B cell (primary cell): ENCODE data around the gene UNC93B1. TPM values are rescaled to one million over a fixed set of nuclear protein-coding genes. Genes with fewer than 3 reads are reported as not detected.
"Not testable (repeated sequence)": the region's sequence is repeated elsewhere in the genome, so short reads cannot be mapped to it uniquely, and the experiment has no call there.

Experiments
- ATAC-seq: fragments of 200-7000 bp; cut with Tn5 transposase; one replicate; pipeline ENCODE4 v1.10.0; 2021; ENCODE audit warnings: low read depth, mild to moderate bottlenecking, moderate number of reproducible peaks, moderate library complexity
- CTCF ChIA-PET: fragments of 350-600 bp; sonication (Branson Sonifier 250); formaldehyde crosslinking; loops from one replicate; lab custom pipeline; 2021; ENCODE audit warnings: antibody characterized with exemption, inconsistent platforms; lab: Charles Lee
- POLR2A ChIA-PET: fragments of 350-600 bp; sonication (Branson Sonifier 250); formaldehyde crosslinking; loops from one replicate; lab custom pipeline; 2021; ENCODE audit warnings: antibody characterized with exemption; lab: Charles Lee
- DNase-seq: peaks from one replicate; pipeline ENCODE4 v3.0.0; 2013
- H2AFZ ChIP-seq: 2 replicates; pipeline ENCODE4 v1.6.1; 2012; ENCODE audit warnings: mild to moderate bottlenecking, low read depth, low read length; ENCODE audit not compliant: insufficient read depth, poor library complexity, severe bottlenecking
- H3K27ac ChIP-seq, 2 donors: 1 replicate in 1 of 2; 2 replicates in 1 of 2; pipeline ENCODE4 v1.5.1; 2012 to 2013; ENCODE audit warnings: low read length in 2 of 2, mild to moderate bottlenecking in 2 of 2, moderate library complexity in 1 of 2
- H3K27me3 ChIP-seq, 4 experiments: fragments of 200-600 bp in 1 of 4; sonication (generic) in 1 of 4; replicated peaks in 1 of 4; 1 replicate in 2 of 4; 2 replicates in 2 of 4; pipeline versions ENCODE4 v1.6.1 to v1.7.0; 2013 to 2016; ENCODE audit warnings: low read length in 3 of 4, mild to moderate bottlenecking in 2 of 4, mixed read lengths in 1 of 4, moderate library complexity in 1 of 4; ENCODE audit not compliant: insufficient read depth in 4 of 4, control insufficient read depth in 3 of 4; ENCODE audit errors: control extremely low read depth in 1 of 4
- H3K36me3 ChIP-seq, 2 experiments: replicated peaks in 1 of 2; 1 replicate in 1 of 2; 2 replicates in 1 of 2; pipeline versions ENCODE4 v1.6.1 to v1.7.1; 2013; ENCODE audit warnings: low read length in 1 of 2; ENCODE audit not compliant: insufficient read depth in 2 of 2, control insufficient read depth in 1 of 2; ENCODE audit errors: control extremely low read depth in 1 of 2, extremely low read depth in 1 of 2
- H3K4me1 ChIP-seq, 2 donors: fragments of 200-600 bp in 1 of 2; sonication (generic) in 1 of 2; 1 replicate in 1 of 2; 2 replicates in 1 of 2; pipeline versions ENCODE4 v1.5.1 to v1.6.1; 2013 to 2017; ENCODE audit warnings: low read length in 2 of 2; ENCODE audit not compliant: control insufficient read depth in 2 of 2, insufficient read depth in 2 of 2
- H3K4me2 ChIP-seq: replicated peaks from 2 replicates; pipeline ENCODE3; 2012; ENCODE audit warnings: mild to moderate bottlenecking, low read depth, low read length; ENCODE audit not compliant: poor library complexity, severe bottlenecking
- H3K4me3 ChIP-seq, 5 experiments: fragments of 200-600 bp in 1 of 5; sonication (generic) in 1 of 5; 1 replicate in 3 of 5; 2 replicates in 2 of 5; pipeline versions ENCODE4 v1.5.1 to v1.7.0; 2011 to 2016; ENCODE audit warnings: low read length in 4 of 5, mild to moderate bottlenecking in 4 of 5, low read depth in 2 of 5, control low read depth in 1 of 5, moderate library complexity in 1 of 5; ENCODE audit not compliant: insufficient read depth in 1 of 5; ENCODE audit errors: control extremely low read depth in 1 of 5, extremely low read depth in 1 of 5
- H3K79me2 ChIP-seq: fragments of 200-600 bp; sonication (generic); one replicate; pipeline ENCODE4 v1.6.0; 2016; ENCODE audit warnings: low read length; ENCODE audit not compliant: control insufficient read depth, insufficient read depth
- H3K9ac ChIP-seq: fragments of 200-600 bp; sonication (generic); 2 replicates; pipeline ENCODE4 v1.6.1; 2017; ENCODE audit warnings: mild to moderate bottlenecking, low read length, moderate library complexity
- H3K9me3 ChIP-seq, 3 donors: one replicate each; pipeline versions ENCODE4 v1.6.1 to v1.7.1; 2013; ENCODE audit warnings: low read length in 2 of 3; ENCODE audit not compliant: control insufficient read depth in 2 of 3, insufficient read depth in 1 of 3; ENCODE audit errors: control extremely low read depth in 1 of 3
- H4K20me1 ChIP-seq: 2 replicates; pipeline ENCODE4 v1.6.0; 2012; ENCODE audit warnings: mild to moderate bottlenecking, low read length; ENCODE audit not compliant: insufficient read depth, control insufficient read depth, poor library complexity, severe bottlenecking
- H3K27ac Mint-ChIP-seq: one replicate; pipeline ENCODE4 v1.8.0; 2021; ENCODE audit warnings: mixed read lengths
- H3K27me3 Mint-ChIP-seq: one replicate; pipeline ENCODE4 v1.8.0; 2021; ENCODE audit warnings: mixed read lengths
- H3K4me1 Mint-ChIP-seq: one replicate; pipeline ENCODE4 v1.8.0; 2021; ENCODE audit warnings: mixed read lengths
- H3K4me3 Mint-ChIP-seq: one replicate; pipeline ENCODE4 v1.8.0; 2021; ENCODE audit warnings: mixed read lengths
- H3K9me3 Mint-ChIP-seq: one replicate; pipeline ENCODE4 v1.8.0; 2022; ENCODE audit warnings: mixed read lengths; ENCODE audit not compliant: insufficient read depth
- WGBS: methylation state at CpG from one replicate; pipeline ENCODE4 v1.1.5; 2013; ENCODE audit warnings: missing lambda C conversion rate; ENCODE audit not compliant: insufficient coverage; 5-methylcytosine and 5-hydroxymethylcytosine counted together
- intact Hi-C: fragments of 100-400 bp; cut with micrococcal nuclease; formaldehyde crosslinking; loops from one replicate; pipeline ENCODE4 v1.10.0; 2022
- polyA plus RNA-seq: library from polyadenylated mRNA; depleted of rRNA; stranded (reverse); fragments of >200 nt; gene quantifications from 2 replicates; pipeline ENCODE4 v1.2.3, GENCODE V29; 2012
- total RNA-seq, 2 donors: library from RNA; stranded (reverse); fragments of 120-200 nt in 1 of 2; gene quantifications; 1 replicate in 1 of 2; 2 replicates in 1 of 2; pipeline versions ENCODE4 v1.2.3 to v1.2.4, GENCODE V29; 2013 to 2022

Gene UNC93B1
- total and polyA plus RNA-seq, 2 donors (not counting 1 experiment from before 2014, with no cell fraction given) = 114 to 308 TPM

- H3K27me3 ChIP-seq, H3K27me3 Mint-ChIP-seq, H3K9me3 ChIP-seq, H3K4me1 ChIP-seq, H3K27ac ChIP-seq, H3K9me3 Mint-ChIP-seq, H3K9ac ChIP-seq, H3K4me1 Mint-ChIP-seq, DNase-seq, H3K4me3 ChIP-seq, H3K4me3 Mint-ChIP-seq, H3K4me2 ChIP-seq, POLR2A ChIA-PET, H4K20me1 ChIP-seq, H3K36me3 ChIP-seq, intact Hi-C loops, H3K27ac Mint-ChIP-seq, H2AFZ ChIP-seq, ATAC-seq, H3K79me2 ChIP-seq, CTCF ChIA-PET: not testable (repeated sequence)
- WGBS = 74% methylated on average over 10 of the region's 17 CpGs
These were observed 25.0 kb downstream of the UNC93B1 start for GRCh38 chr11:67978766-67979418.

DNA sequence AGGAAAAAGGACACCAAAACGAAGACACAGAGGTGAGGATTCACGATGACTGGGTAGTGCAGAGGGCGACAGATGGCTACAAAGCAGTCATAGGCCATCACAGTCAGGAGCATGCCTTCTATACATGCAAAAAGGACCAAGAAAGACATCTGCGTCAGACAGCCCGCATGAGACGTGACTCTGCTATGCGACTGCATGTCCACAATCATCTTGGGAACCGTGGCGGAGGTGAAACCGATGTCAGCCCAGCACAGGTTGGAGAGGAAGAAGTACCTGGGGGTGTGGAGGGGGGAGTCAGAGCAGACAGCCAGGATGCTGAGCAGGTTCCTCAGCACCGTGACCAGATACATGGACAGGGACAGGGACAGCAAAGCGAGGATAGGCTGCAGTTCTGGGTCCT, 29.2 kb downstream of the UNC93B1 start:
- H3K4me2 ChIP-seq, H3K4me1 ChIP-seq, H3K79me2 ChIP-seq, H4K20me1 ChIP-seq, intact Hi-C loops, H3K36me3 ChIP-seq, CTCF ChIA-PET, H3K27ac Mint-ChIP-seq, DNase-seq, H3K4me1 Mint-ChIP-seq, H3K27me3 ChIP-seq, H3K9me3 ChIP-seq, H3K9ac ChIP-seq, H3K27ac ChIP-seq, H3K9me3 Mint-ChIP-seq, POLR2A ChIA-PET, H2AFZ ChIP-seq, ATAC-seq, H3K4me3 Mint-ChIP-seq, H3K4me3 ChIP-seq: not testable (repeated sequence)
- 85% methylated on average over 10 of the region's 12 CpGs for WGBS
- peaks cover 21% of the 10 kb centered on the region for H3K27me3 Mint-ChIP-seq

GRCh38 chr11:67965830-67966348, 38.0 kb downstream of the UNC93B1 start:
- H4K20me1 ChIP-seq, DNase-seq, H3K4me1 ChIP-seq, H3K27ac Mint-ChIP-seq, H2AFZ ChIP-seq, H3K27ac ChIP-seq, H3K9ac ChIP-seq, H3K27me3 ChIP-seq, ATAC-seq, intact Hi-C loops, H3K4me1 Mint-ChIP-seq, H3K36me3 ChIP-seq, H3K9me3 Mint-ChIP-seq, CTCF ChIA-PET, H3K79me2 ChIP-seq, H3K9me3 ChIP-seq, POLR2A ChIA-PET, H3K4me3 Mint-ChIP-seq, H3K4me2 ChIP-seq, H3K4me3 ChIP-seq: not testable (repeated sequence)
- peaks cover 18% of the 10 kb centered on the region for H3K27me3 Mint-ChIP-seq
- WGBS = 96% methylated on average over 15 of the region's 19 CpGs

GRCh38 chr11:67964746-67965145, 39.2 kb downstream of the UNC93B1 start:
- H3K4me2 ChIP-seq, H3K9me3 Mint-ChIP-seq, CTCF ChIA-PET, H3K27me3 ChIP-seq, H3K36me3 ChIP-seq, H2AFZ ChIP-seq, H3K4me1 ChIP-seq, H3K4me3 Mint-ChIP-seq, H3K4me1 Mint-ChIP-seq, H3K9ac ChIP-seq, H3K79me2 ChIP-seq, intact Hi-C loops, H3K27ac Mint-ChIP-seq, H4K20me1 ChIP-seq, ATAC-seq, H3K27ac ChIP-seq, DNase-seq, H3K9me3 ChIP-seq, H3K4me3 ChIP-seq: not testable (repeated sequence)
- POLR2A ChIA-PET = interaction anchor here (0.7 kb wide), 1 partner anchor 379 kb away, joined by 3 read pairs; no protein-coding TSS in a partner anchor
- H3K27me3 Mint-ChIP-seq = peaks cover 19% of the 10 kb centered on the region
